GM19193 (cell line): ENCODE measurements around the gene TAS2R41.

Experiments
- POLR2A ChIP-seq: IDR thresholded peaks from 4 replicates; pipeline ENCODE4 v1.6.1; 2011; ENCODE audit not compliant: insufficient read depth, insufficient read length; ENCODE audit errors: extremely low read depth

TAS2R41 gene

GRCh38 chr7:143477501-143478150 lies at the start of gene TAS2R41:
Gene TAS2R41 (plus strand): TSS chr7:143477873. CDS start chr7:143477873, 0 bp downstream.
- no peak for TF ChIP-seq POLR2A

- TF ChIP-seq POLR2A, result no peak
These were observed 47.6 kb upstream of the TAS2R41 start for GRCh38 chr7:143429770-143430698.

GRCh38 chr7:143431109-143431508 lies 46.6 kb upstream of the TAS2R41 start:
- no peak for TF ChIP-seq POLR2A

GRCh38 chr7:143433759-143434158 lies 43.9 kb upstream of the TAS2R41 start:
- no peak for TF ChIP-seq POLR2A

GRCh38 chr7:143434660-143435059 lies 43.0 kb upstream of the TAS2R41 start:
- TF ChIP-seq POLR2A, result no peak

GRCh38 chr7:143435266-143435665 lies 42.4 kb upstream of the TAS2R41 start:
- TF ChIP-seq POLR2A, result no peak

- TF ChIP-seq POLR2A, result no peak
These were observed 41.2 kb upstream of the TAS2R41 start for GRCh38 chr7:143436325-143436946.

GRCh38 chr7:143437578-143437977 lies 40.1 kb upstream of the TAS2R41 start:
- no peak for TF ChIP-seq POLR2A

GRCh38 chr7:143439866-143440265 lies 37.8 kb upstream of the TAS2R41 start:
- TF ChIP-seq POLR2A, result no peak

GRCh38 chr7:143443153-143443552 lies 34.5 kb upstream of the TAS2R41 start, which contains the start of gene TAS2R60:
Gene TAS2R60 (plus strand): TSS chr7:143443453. CDS start chr7:143443453, 0 bp downstream.
- no peak for TF ChIP-seq POLR2A

- TF ChIP-seq POLR2A, result no peak
These were observed 33.5 kb upstream of the TAS2R41 start for GRCh38 chr7:143444063-143444782.

GRCh38 chr7:143444785-143445184 lies 32.9 kb upstream of the TAS2R41 start:
- TF ChIP-seq POLR2A, result no peak

GRCh38 chr7:143447466-143447865 lies 30.2 kb upstream of the TAS2R41 start:
- TF ChIP-seq POLR2A, result no peak

- TF ChIP-seq POLR2A, result no peak
These were observed 29.2 kb upstream of the TAS2R41 start for GRCh38 chr7:143448429-143448828.

GRCh38 chr7:143449793-143450192 lies 27.9 kb upstream of the TAS2R41 start:
- TF ChIP-seq POLR2A, result no peak
